AG09309 (cell line): Measurements from ENCODE around the gene PYCR2.

Experiments
- DNase-seq: peaks from one replicate; pipeline ENCODE4 v3.0.0-alpha.2; 2010; ENCODE audit warnings: low read depth
- H3K4me3 ChIP-seq: 2 replicates; pipeline ENCODE4 v1.5.1; 2011; ENCODE audit warnings: mild to moderate bottlenecking, low read depth, low read length, moderate library complexity; ENCODE audit not compliant: control insufficient read depth
- CTCF ChIP-seq: IDR thresholded peaks from 2 replicates; pipeline ENCODE4 v1.5.1; 2011; ENCODE audit warnings: mild to moderate bottlenecking, low read depth, low read length, inconsistent platforms; ENCODE audit not compliant: insufficient read depth, control insufficient read depth; ENCODE audit errors: missing control alignments

The PYCR2 gene

GRCh38 chr1:225881081-225881958, 42.7 kb downstream of the PYCR2 start:
- TF ChIP-seq CTCF = no peak
- no peak for DNase-seq
- H3K4me3 ChIP-seq = peak overlapping the region; percentile 94

GRCh38 chr1:225880636-225881035, 43.4 kb downstream of the PYCR2 start:
- no peak for TF ChIP-seq CTCF
- DNase-seq = no peak
- no peak overlapping the region for H3K4me3 ChIP-seq

GRCh38 chr1:225880222-225880588, 43.8 kb downstream of the PYCR2 start:
- no peak for TF ChIP-seq CTCF
- no peak for DNase-seq
- no peak overlapping the region for H3K4me3 ChIP-seq

- TF ChIP-seq CTCF = no peak
- DNase-seq = no peak
- H3K4me3 ChIP-seq = no peak overlapping the region
Measured at GRCh38 chr1:225879521-225880221, 44.4 kb downstream of the PYCR2 start.

GRCh38 chr1:225878282-225878681, 45.8 kb downstream of the PYCR2 start:
- DNase-seq = no peak
- no peak for TF ChIP-seq CTCF
- H3K4me3 ChIP-seq = no peak overlapping the region

GRCh38 chr1:225877580-225877979, 46.5 kb downstream of the PYCR2 start:
- DNase-seq = no peak
- no peak overlapping the region for H3K4me3 ChIP-seq
- peak; percentile 69 for TF ChIP-seq CTCF
